GM18526 (cell line): ENCODE data around the gene MINDY1.
A peak's percentile ranks its signal among the peaks of the same experiment; 100 is the strongest.

Experiments used
- POLR2A ChIP-seq: IDR thresholded peaks from 3 replicates; pipeline ENCODE4 v1.6.1; 2011; ENCODE audit not compliant: insufficient read length; ENCODE audit errors: extremely low read depth

MINDY1 gene

GRCh38 chr1:150979092-150980056 lies 27.3 kb downstream of the MINDY1 start:
- no peak for TF ChIP-seq POLR2A

GRCh38 chr1:150976879-150977694 lies 29.6 kb downstream of the MINDY1 start:
- peak; percentile 35 for TF ChIP-seq POLR2A

GRCh38 chr1:150976401-150976821 lies 30.3 kb downstream of the MINDY1 start:
- TF ChIP-seq POLR2A, result no peak

GRCh38 chr1:150974580-150975478 lies 31.9 kb downstream of the MINDY1 start, which contains the start of gene CERS2:
CERS2 (minus strand) TSS chr1:150974835; CDS start chr1:150969090, 5,745 bp downstream.
- TF ChIP-seq POLR2A, result peak; percentile 35

GRCh38 chr1:150973836-150974579 lies 32.7 kb downstream of the MINDY1 start:
- no peak for TF ChIP-seq POLR2A

- TF ChIP-seq POLR2A, result no peak
Measured at GRCh38 chr1:150973258-150973835, 33.4 kb downstream of the MINDY1 start.

- no peak for TF ChIP-seq POLR2A
Measured at GRCh38 chr1:150972417-150972940, 34.2 kb downstream of the MINDY1 start.

GRCh38 chr1:150971583-150972416 lies 34.9 kb downstream of the MINDY1 start:
- no peak for TF ChIP-seq POLR2A

- TF ChIP-seq POLR2A, result no peak
Measured at GRCh38 chr1:150970808-150971582, 35.7 kb downstream of the MINDY1 start.

GRCh38 chr1:150969626-150970025 lies 37.1 kb downstream of the MINDY1 start:
- no peak for TF ChIP-seq POLR2A

- TF ChIP-seq POLR2A, result no peak
Measured at GRCh38 chr1:150968491-150968890, 38.2 kb downstream of the MINDY1 start.

GRCh38 chr1:150967936-150968335 lies 38.8 kb downstream of the MINDY1 start:
- no peak for TF ChIP-seq POLR2A
